Mesenchymal stem cell (in vitro differentiated cells and primary cell): ENCODE results near the gene NAA80.

ENCODE experiments used
- DNase-seq: peaks from one replicate; pipeline ENCODE4 v3.0.0-alpha.2; 2013
- H2AFZ ChIP-seq: one replicate; pipeline ENCODE4 v1.6.1; 2013; ENCODE audit warnings: low read depth, mild to moderate bottlenecking, control low read depth, inconsistent platforms, low read length, moderate library complexity
- H2AK5ac ChIP-seq: 2 replicates; pipeline ENCODE4 v1.6.1; 2013; ENCODE audit warnings: low read length, moderate library complexity, mild to moderate bottlenecking, inconsistent platforms; ENCODE audit not compliant: severe bottlenecking
- H2BK120ac ChIP-seq: one replicate; pipeline ENCODE4 v1.6.1; 2013; ENCODE audit warnings: low read depth, mild to moderate bottlenecking, inconsistent platforms, low read length, moderate library complexity
- H2BK12ac ChIP-seq, 2 experiments: one replicate each; pipeline ENCODE4 v1.6.1; 2013; ENCODE audit warnings: inconsistent platforms in 2 of 2, low read length in 2 of 2, mild to moderate bottlenecking in 2 of 2, moderate library complexity in 2 of 2, control low read depth in 1 of 2
- H2BK15ac ChIP-seq: one replicate; pipeline ENCODE4 v1.6.1; 2013; ENCODE audit warnings: mild to moderate bottlenecking, low read depth, inconsistent platforms; ENCODE audit not compliant: poor library complexity, severe bottlenecking
- H2BK5ac ChIP-seq: 2 replicates; pipeline ENCODE4 v1.6.1; 2013; ENCODE audit warnings: low read depth, mild to moderate bottlenecking, low read length, control low read depth, inconsistent platforms; ENCODE audit not compliant: poor library complexity, severe bottlenecking
- H3K14ac ChIP-seq, 2 experiments: one replicate each; pipeline ENCODE4 v1.6.1; 2013; ENCODE audit warnings: inconsistent platforms in 2 of 2, low read length in 2 of 2, control low read depth in 1 of 2, mild to moderate bottlenecking in 1 of 2, moderate library complexity in 1 of 2
- H3K18ac ChIP-seq, 2 experiments: one replicate each; pipeline ENCODE4 v1.6.1; 2013; ENCODE audit warnings: inconsistent platforms in 2 of 2, low read length in 2 of 2, control low read depth in 1 of 2, low read depth in 1 of 2, mild to moderate bottlenecking in 1 of 2
- H3K23ac ChIP-seq, 2 experiments: one replicate each; pipeline ENCODE4 v1.6.1; 2013; ENCODE audit warnings: inconsistent platforms in 2 of 2, low read length in 2 of 2, mild to moderate bottlenecking in 2 of 2, moderate library complexity in 2 of 2, control low read depth in 1 of 2
- H3K27ac ChIP-seq: 2 replicates; pipeline ENCODE4 v1.5.1; 2013; ENCODE audit warnings: mild to moderate bottlenecking, moderate library complexity, low read length, control low read depth, inconsistent platforms; ENCODE audit not compliant: poor library complexity, severe bottlenecking
- H3K27me3 ChIP-seq, 2 experiments: 2 replicates each; pipeline versions ENCODE4 v1.6.1 to v1.7.0; 2013; ENCODE audit warnings: low read length in 2 of 2, mild to moderate bottlenecking in 2 of 2, moderate library complexity in 2 of 2, control low read depth in 1 of 2, inconsistent platforms in 1 of 2; ENCODE audit not compliant: control insufficient read depth in 1 of 2, insufficient read depth in 1 of 2
- H3K36me3 ChIP-seq, 2 experiments: 2 replicates each; pipeline versions ENCODE4 v1.6.1 to v1.7.0; 2013; ENCODE audit warnings: low read length in 2 of 2, control low read depth in 1 of 2, inconsistent platforms in 1 of 2, low read depth in 1 of 2, mild to moderate bottlenecking in 1 of 2; ENCODE audit not compliant: insufficient read depth in 2 of 2, control insufficient read depth in 1 of 2
- H3K4ac ChIP-seq, 2 experiments: one replicate each; pipeline ENCODE4 v1.6.1; 2013; ENCODE audit warnings: inconsistent platforms in 2 of 2, low read length in 2 of 2, mild to moderate bottlenecking in 2 of 2, moderate library complexity in 2 of 2, control low read depth in 1 of 2, low read depth in 1 of 2
- H3K4me1 ChIP-seq: 2 replicates; pipeline ENCODE4 v1.6.1; 2013; ENCODE audit warnings: low read depth, low read length, control low read depth; ENCODE audit not compliant: control insufficient read depth, insufficient read depth
- H3K4me2 ChIP-seq: 2 replicates; pipeline ENCODE4 v1.6.1; 2013; ENCODE audit warnings: low read length, mild to moderate bottlenecking, inconsistent platforms; ENCODE audit not compliant: poor library complexity, severe bottlenecking
- H3K4me3 ChIP-seq, 2 experiments: 2 replicates each; pipeline versions ENCODE4 v1.5.1 to v1.7.0; 2013; ENCODE audit warnings: low read length in 2 of 2, mild to moderate bottlenecking in 2 of 2, control low read depth in 1 of 2, low read depth in 1 of 2; ENCODE audit not compliant: insufficient read depth in 1 of 2
- H3K79me1 ChIP-seq: replicated peaks from 2 replicates; pipeline ENCODE4 v1.6.1; 2013; ENCODE audit warnings: mild to moderate bottlenecking, control low read depth, low read length, inconsistent platforms; ENCODE audit not compliant: poor library complexity, severe bottlenecking
- H3K9ac ChIP-seq: 2 replicates; pipeline ENCODE4 v1.7.0; 2013; ENCODE audit warnings: mild to moderate bottlenecking, low read length, moderate library complexity
- H3K9me3 ChIP-seq: 2 replicates; pipeline ENCODE4 v1.7.0; 2013; ENCODE audit warnings: mild to moderate bottlenecking, low read length; ENCODE audit not compliant: control insufficient read depth
- H4K8ac ChIP-seq: one replicate; pipeline ENCODE4 v1.6.1; 2013; ENCODE audit warnings: inconsistent platforms, mild to moderate bottlenecking, low read length, moderate library complexity
- H4K91ac ChIP-seq: one replicate; pipeline ENCODE4 v1.6.1; 2013; ENCODE audit warnings: mild to moderate bottlenecking, low read length, inconsistent platforms
- WGBS: methylation state at CpG from one replicate; pipeline ENCODE4 v1.1.7; 2013; ENCODE audit warnings: mixed read lengths; 5-methylcytosine and 5-hydroxymethylcytosine counted together

The NAA80 gene

DNA sequence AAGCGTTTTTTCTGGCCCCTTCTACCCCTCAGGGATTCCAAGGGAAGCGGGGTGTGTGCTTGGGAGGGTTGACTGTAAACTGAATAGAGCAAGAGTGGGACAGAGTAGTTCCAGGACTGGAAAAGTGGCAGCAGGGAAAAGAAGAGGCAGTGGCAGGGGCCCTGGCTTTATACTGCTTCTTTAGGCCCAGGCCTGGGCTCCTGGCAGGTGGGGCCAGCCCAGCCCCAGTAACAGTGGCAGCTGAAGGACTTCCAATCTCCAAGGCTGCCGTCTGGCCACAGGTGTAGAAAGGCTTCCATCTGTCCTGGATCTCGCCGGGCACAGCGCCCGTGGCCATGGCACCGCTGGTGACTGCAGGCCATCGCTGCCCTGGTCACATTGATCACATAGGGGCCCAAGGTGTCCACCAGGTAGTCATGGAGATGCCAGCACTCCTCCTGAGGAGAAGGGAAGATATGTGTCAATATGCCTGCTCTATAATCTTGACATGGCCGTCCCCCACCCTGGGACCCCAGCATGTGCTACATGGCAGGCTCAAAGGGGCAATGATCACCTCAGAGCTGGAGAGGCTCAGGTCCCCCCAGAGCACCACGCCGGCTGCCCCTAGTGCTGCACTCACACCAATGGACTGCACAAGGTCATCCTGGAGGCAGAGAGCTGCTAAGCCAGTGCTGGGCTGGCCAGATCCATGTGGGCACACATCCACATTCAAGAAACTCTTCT lies 6.0 kb downstream of the NAA80 start:
- no peaks in the 10 kb centered on the region for H3K27me3 ChIP-seq
- no peak overlapping the region for H4K91ac ChIP-seq
- no peak overlapping the region for H2BK12ac ChIP-seq
- DNase-seq, result no peak
- peak overlapping the region in 1 of 2 experiments; percentile 97 for H3K4me3 ChIP-seq
- 90% methylated on average over 12 of the region's 12 CpGs for WGBS
- no peak overlapping the region for H2BK5ac ChIP-seq
- no peak overlapping the region for H3K18ac ChIP-seq
- H2AFZ ChIP-seq, result no peak overlapping the region
- H3K4me2 ChIP-seq, result no peak overlapping the region
- no peak overlapping the region for H3K14ac ChIP-seq
- H3K27ac ChIP-seq, result no peak overlapping the region
- no peak overlapping the region for H3K23ac ChIP-seq
- H4K8ac ChIP-seq, result peak overlapping the region; percentile 25
- H3K9me3 ChIP-seq, result no peaks in the 10 kb centered on the region
- no peak overlapping the region for H3K4ac ChIP-seq
- no peak overlapping the region for H2BK120ac ChIP-seq
- peak overlapping the region; percentile 88 for H3K9ac ChIP-seq
- peaks cover 30% of the 10 kb centered on the region for H3K79me1 ChIP-seq
- H2AK5ac ChIP-seq, result no peak overlapping the region
- H3K36me3 ChIP-seq, result peaks cover 28 to 36% of the 10 kb centered on the region in 2 experiments
- no peak overlapping the region for H2BK15ac ChIP-seq
- H3K4me1 ChIP-seq, result peaks cover 19% of the 10 kb centered on the region

DNA sequence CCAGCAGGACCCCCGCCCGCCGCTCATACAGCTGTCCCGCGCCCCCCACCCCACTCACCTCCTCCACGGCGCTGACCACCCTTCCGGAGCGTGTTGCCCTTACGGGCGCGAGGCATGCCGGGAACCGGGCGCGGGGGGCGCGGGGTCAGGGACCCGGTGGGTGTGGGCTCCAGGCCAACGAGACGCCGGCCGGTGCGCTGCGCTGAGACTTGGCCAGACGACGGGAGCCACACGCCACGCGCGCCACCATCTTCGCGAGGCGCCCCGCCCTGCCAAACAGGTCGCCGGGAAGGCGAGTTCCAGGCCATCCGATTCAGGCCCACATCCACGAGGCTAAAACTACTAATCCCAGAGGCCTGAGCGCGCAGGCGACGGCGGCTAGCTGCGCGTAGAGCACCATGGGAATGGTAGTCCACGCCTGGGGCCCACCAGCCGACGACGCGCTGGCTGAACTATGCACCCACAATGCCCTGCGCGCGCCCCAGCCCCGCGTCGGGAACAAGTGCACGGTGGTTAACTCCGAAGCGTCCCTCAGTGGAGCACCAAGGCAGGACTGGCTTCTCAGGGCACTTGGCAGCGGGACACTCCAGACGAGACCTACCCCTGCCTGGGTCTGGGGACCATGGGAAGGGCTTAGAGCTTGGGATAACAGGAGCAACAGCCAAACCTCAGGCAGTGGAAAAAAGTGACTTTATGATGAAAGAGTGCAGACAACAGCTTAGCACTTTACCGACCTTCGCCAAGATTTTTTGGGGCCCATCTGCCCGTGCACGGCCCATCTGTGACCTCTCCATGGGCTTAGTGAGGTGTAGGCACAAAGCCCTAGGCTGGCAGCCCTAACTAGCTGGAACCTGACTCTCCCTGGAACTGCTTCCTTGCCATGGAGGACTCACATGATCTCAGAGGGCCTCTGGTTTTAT lies 6.8 kb downstream of the NAA80 start, which contains the start of gene IFRD2:
Gene IFRD2 (minus strand): TSS at position 271 of the 920 bp plus-strand sequence. CDS start 155 bp downstream, at position 116.
- no peak within 1 kb of the TSS for H2AK5ac ChIP-seq
- H4K91ac ChIP-seq, result peak within 1 kb of the TSS; percentile 55
- H2AFZ ChIP-seq, result peak within 1 kb of the TSS; percentile 43
- H3K4me2 ChIP-seq, result peak within 1 kb of the TSS; percentile 84
- no peak within 1 kb of the TSS for H3K14ac ChIP-seq
- H3K79me1 ChIP-seq, result peaks cover 28% of the 10 kb centered on the region
- no peaks in the 10 kb centered on the region for H3K27me3 ChIP-seq
- H2BK5ac ChIP-seq, result no peak within 1 kb of the TSS
- H3K18ac ChIP-seq, result peak within 1 kb of the TSS; percentile 73
- peaks cover 17% of the 10 kb centered on the region for H3K4me1 ChIP-seq
- peak within 1 kb of the TSS in 1 of 2 experiments; percentile 6 for H3K4ac ChIP-seq
- peak within 1 kb of the TSS; percentile 9 for H2BK15ac ChIP-seq
- peak within 1 kb of the TSS; percentile 88 for H4K8ac ChIP-seq
- H2BK120ac ChIP-seq, result peak within 1 kb of the TSS; percentile 21
- H3K27ac ChIP-seq, result no peak within 1 kb of the TSS
- peaks cover 37 to 41% of the 10 kb centered on the region in 2 experiments for H3K36me3 ChIP-seq
- no peak within 1 kb of the TSS for H2BK12ac ChIP-seq
- H3K23ac ChIP-seq, result no peak within 1 kb of the TSS
- DNase-seq, result peak; percentile 98
- H3K9me3 ChIP-seq, result no peaks in the 10 kb centered on the region
- H3K9ac ChIP-seq, result peak within 1 kb of the TSS; percentile 95
- peak within 1 kb of the TSS; percentile 93 to 97 for H3K4me3 ChIP-seq
- WGBS, result 3% methylated on average over 67 of the region's 67 CpGs

DNA sequence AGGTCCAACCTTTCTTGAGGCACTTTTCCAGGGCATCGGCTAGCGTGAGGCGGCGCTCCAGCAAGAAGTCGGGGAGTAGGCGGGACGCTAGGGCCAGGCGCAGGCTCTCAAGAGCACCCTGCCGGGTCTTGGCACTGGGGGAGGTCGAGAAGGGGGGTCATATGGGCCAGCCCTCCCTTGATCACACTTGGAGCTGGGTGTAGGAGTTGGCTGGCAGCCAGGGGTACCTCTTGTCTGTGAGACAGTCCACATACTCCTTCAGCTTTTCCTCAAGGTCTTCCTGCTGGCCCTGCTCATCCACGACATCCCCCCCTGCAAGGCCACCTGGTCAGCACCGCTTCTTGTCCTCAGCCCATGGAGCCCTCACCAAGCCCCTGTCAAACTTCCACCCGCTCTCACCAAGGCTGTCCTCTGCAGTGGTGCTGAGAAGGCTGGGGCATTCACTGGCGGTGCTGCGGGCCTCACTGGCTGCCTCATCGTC lies 9.0 kb downstream of the NAA80 start:
- no peak overlapping the region for H3K27ac ChIP-seq
- 98% methylated on average over 16 of the region's 16 CpGs for WGBS

DNA sequence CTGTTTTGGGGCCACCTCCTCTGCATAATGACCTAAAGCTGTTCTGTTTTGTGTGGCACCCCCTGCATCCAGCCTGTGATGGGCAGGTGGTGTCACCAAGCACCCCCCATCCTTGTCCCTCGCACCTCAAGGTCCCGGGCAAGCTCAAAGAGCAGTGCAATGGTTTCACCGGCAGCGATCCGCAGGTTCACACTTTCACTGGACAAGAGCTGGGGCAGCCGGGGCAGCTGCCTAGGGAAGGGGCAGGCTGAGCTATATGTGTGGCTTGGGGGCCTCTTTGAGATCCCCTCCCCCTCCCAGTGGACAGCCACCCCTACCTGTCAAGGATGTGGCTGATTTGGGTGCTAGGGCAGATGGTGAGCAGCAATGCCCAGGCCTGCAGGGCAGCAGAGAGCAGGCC lies 10.1 kb downstream of the NAA80 start:
- Histone ChIP-seq H2BK12ac (no peak overlapping the region), H3K36me3 (peaks cover 45 to 48% of the 10 kb centered on the region in 2 experiments), H3K79me1 (peaks cover 25% of the 10 kb centered on the region), H3K4me2 (no peak overlapping the region), H3K27me3 (no peaks in the 10 kb centered on the region), H2AFZ (no peak overlapping the region), H3K4me1 (peaks cover 17% of the 10 kb centered on the region), H3K9ac (no peak overlapping the region), H3K4ac (no peak overlapping the region), H2BK5ac (no peak overlapping the region), H2AK5ac (no peak overlapping the region), H3K18ac (no peak overlapping the region), H3K23ac (no peak overlapping the region), H3K27ac (no peak overlapping the region), H3K4me3 (no peak overlapping the region), H3K9me3 (no peaks in the 10 kb centered on the region), H3K14ac (no peak overlapping the region), H4K8ac (no peak overlapping the region), H2BK15ac (no peak overlapping the region), H4K91ac (no peak overlapping the region), H2BK120ac (no peak overlapping the region)
- no peak for DNase-seq
- WGBS, result 98% methylated on average over 6 of the region's 6 CpGs

More for the DNA sequence above, 9.0 kb downstream of the NAA80 start:
- Histone ChIP-seq H3K4me2 (no peak overlapping the region), H3K27me3 (no peaks in the 10 kb centered on the region), H2AFZ (no peak overlapping the region), H3K14ac (no peak overlapping the region), H3K79me1 (peaks cover 25% of the 10 kb centered on the region), H3K23ac (no peak overlapping the region), H4K8ac (no peak overlapping the region), H4K91ac (no peak overlapping the region), H2BK12ac (no peak overlapping the region), H2BK120ac (no peak overlapping the region), H2AK5ac (no peak overlapping the region), H3K4me3 (no peak overlapping the region), H3K18ac (no peak overlapping the region), H2BK5ac (no peak overlapping the region), H3K9me3 (no peaks in the 10 kb centered on the region), H3K4me1 (peaks cover 17% of the 10 kb centered on the region), H3K4ac (no peak overlapping the region), H3K9ac (no peak overlapping the region), H2BK15ac (no peak overlapping the region), H3K36me3 (peaks cover 45 to 48% of the 10 kb centered on the region in 2 experiments)
- DNase-seq, result no peak
